Activated naive CD4-positive, alpha-beta T cell treated with anti-CD3 and anti-CD28 coated beads, Interleukin-2, amount 50 U/mL, for 72 hours (primary cell): ENCODE measurements around the gene STOML1. TPM values are rescaled to one million over a fixed set of nuclear protein-coding genes. Genes with fewer than 3 reads are reported as not detected.
A peak's percentile ranks its signal among the peaks of the same experiment; 100 is the strongest.
"Not testable (repeated sequence)": the region's sequence is repeated elsewhere in the genome, so short reads cannot be mapped to it uniquely, and the experiment has no call there.

Source experiments
- ATAC-seq, 2 donors: fragments of 150-1000 bp; cut with Tn5 transposase; 2 replicates each; pipeline ENCODE4 v1.10.0; 2021; ENCODE audit warnings: mild to moderate bottlenecking in 2 of 2, moderate library complexity in 2 of 2
- DNase-seq, 2 donors: peaks; one replicate each; pipeline ENCODE4 v3.0.0; 2021 to 2022; ENCODE audit warnings: low spot score in 2 of 2
- H3K27ac Mint-ChIP-seq, 2 donors: one replicate each; pipeline ENCODE4 v1.8.0; 2022; ENCODE audit warnings: mild to moderate bottlenecking in 2 of 2, mixed read lengths in 2 of 2
- H3K36me3 Mint-ChIP-seq, 2 donors: one replicate each; pipeline ENCODE4 v1.8.0; 2022; ENCODE audit warnings: mixed read lengths in 2 of 2
- H3K9me3 Mint-ChIP-seq, 2 donors: one replicate each; pipeline ENCODE4 v1.8.0; 2022; ENCODE audit warnings: mixed read lengths in 2 of 2
- total RNA-seq, 2 donors: library from RNA; stranded (reverse); gene quantifications; one replicate each; pipeline ENCODE4 v1.2.3, GENCODE V29; 2022

Gene STOML1
- total RNA-seq, 2 donors from 2014 or later: 5.9 to 7.2 TPM

DNA sequence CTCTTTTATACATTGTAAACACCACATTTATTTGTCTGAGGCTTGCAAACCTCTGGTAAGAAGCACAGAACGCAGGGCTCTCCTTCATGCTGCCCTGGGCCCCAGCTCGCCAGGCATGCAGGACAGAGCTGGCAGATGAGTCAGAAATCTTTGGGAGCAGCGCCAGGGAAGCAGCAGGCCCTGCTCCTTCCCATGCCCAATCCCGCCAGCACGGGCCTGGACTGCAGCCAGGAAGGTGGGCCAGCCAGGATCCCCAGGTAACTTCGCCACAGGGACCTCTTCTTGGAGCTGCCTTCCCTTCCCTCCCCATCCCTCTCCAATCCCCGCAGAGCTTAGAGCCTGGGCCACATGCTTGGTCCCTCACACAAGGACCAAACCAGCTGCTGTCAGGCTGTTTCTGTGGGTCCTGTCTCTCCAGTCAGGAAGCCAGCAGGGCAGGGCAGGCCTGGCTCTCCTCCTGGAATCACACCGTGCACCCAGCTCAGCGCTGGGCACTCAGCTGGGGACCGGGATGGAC lies 8.8 kb downstream of the STOML1 start:
- Mint-ChIP-seq H3K27ac (peak overlapping the region in 1 of 2 donors; percentile 91), H3K36me3 (no peaks in the 10 kb centered on the region), H3K9me3 (no peaks in the 10 kb centered on the region)
- no peak for DNase-seq
- ATAC-seq: no peak

- DNase-seq (no peak), ATAC-seq (peak; percentile 63 to 80)
- no peaks in the 10 kb centered on the region for H3K9me3 Mint-ChIP-seq
- H3K36me3 Mint-ChIP-seq: no peaks in the 10 kb centered on the region
- H3K27ac Mint-ChIP-seq: peak overlapping the region; percentile 91 to 93
Observed at GRCh38 chr15:73982222-73982962, 9.7 kb downstream of the STOML1 start.

DNA sequence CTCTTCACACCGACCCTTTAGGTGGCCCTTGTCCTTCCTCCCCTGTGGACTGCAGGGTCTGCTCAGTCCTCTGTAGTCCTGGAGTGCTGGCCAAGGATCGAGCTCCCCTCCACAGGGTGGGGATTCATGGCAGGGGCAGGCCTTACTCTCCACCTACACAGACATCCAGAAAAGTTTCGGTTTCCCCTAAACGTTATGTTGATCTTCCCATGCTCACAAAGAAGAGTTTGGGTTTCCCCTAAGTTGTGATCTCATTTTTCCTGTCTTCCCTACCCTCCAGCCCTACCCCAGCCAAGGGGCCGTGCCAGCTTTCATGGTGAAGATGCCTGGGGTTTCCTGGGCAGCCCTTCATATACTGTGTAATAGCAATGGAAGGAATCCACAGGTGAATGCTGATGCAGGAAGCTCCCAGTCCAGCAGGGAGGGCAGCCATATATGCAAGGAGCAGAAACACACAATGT lies 10.3 kb downstream of the STOML1 start:
- Mint-ChIP-seq H3K27ac (peak overlapping the region; percentile 91 to 93), H3K36me3 (no peaks in the 10 kb centered on the region), H3K9me3 (no peaks in the 10 kb centered on the region)
- ATAC-seq: peak; percentile 55 to 73
- DNase-seq: no peak

GRCh38 chr15:73979636-73980035 lies 12.5 kb downstream of the STOML1 start:
- no peak overlapping the region for H3K27ac Mint-ChIP-seq
- DNase-seq (no peak), ATAC-seq (no peak)
- H3K36me3 Mint-ChIP-seq: peaks cover 0 to 8% of the 10 kb centered on the region in 2 donors
- H3K9me3 Mint-ChIP-seq: peaks cover under 1 to 5% of the 10 kb centered on the region in 2 donors

DNA sequence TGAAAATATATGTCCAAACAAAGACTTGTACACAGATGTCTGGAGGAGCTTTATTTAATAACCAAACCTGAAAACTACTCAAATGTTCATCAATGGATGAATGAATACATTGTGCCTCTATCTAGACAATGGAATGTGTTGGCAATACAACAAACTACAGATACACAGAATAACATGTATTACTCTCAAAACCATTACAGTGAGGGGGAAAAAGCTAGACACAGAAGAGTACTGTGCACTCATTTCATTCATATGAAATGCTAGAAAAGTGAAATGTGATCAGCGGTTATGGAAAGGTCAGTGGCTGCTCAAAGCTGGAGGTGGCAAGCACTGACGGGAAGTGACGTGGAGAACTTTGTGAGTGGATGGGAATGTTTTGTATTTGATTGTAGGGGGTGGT lies 13.2 kb downstream of the STOML1 start:
- H3K9me3 Mint-ChIP-seq: peaks cover 6 to 9% of the 10 kb centered on the region in 2 donors
- H3K27ac Mint-ChIP-seq: no peak overlapping the region
- H3K36me3 Mint-ChIP-seq: peaks cover 0 to 15% of the 10 kb centered on the region in 2 donors
- DNase-seq (no peak), ATAC-seq (no peak)

DNA sequence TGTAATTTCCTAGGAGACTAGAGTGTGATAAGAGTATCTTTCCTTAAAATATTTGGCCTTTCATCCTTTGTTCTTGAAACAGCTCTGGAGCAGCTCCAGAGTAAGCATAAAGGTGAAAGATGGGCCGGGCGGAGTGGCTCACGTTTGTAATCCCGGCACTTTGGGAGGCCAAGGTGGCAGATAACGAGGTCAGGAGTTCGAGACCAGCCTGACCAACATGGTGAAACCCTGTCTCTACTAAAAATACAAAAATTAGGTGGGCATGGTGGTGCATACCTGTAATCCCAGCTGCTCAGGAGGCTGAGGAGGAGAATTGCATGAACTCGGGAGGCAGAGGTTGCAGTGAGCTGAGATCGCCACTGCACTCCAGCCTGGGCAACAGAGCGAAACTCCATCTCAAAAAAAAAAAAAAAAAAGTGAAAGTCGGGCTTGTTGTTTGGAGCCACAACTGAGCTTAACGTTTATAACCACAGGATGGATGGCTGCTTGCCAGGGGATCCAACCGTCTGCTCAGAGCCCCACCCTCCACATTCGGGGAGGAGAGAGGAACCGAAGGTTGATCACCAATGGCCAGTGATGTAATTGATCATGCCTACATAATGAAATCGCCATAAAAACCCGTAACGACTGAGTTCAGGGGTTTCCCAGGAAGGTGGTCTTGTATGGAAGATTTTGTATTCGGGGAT lies 16.5 kb downstream of the STOML1 start:
- Mint-ChIP-seq H3K36me3 (peaks cover 0 to 15% of the 10 kb centered on the region in 2 donors), H3K27ac (peak overlapping the region in 1 of 2 donors; percentile 70)
- ATAC-seq (peak; percentile 48 to 54), DNase-seq (peak; percentile 31 to 54)
- not testable (repeated sequence) for H3K9me3 Mint-ChIP-seq

DNA sequence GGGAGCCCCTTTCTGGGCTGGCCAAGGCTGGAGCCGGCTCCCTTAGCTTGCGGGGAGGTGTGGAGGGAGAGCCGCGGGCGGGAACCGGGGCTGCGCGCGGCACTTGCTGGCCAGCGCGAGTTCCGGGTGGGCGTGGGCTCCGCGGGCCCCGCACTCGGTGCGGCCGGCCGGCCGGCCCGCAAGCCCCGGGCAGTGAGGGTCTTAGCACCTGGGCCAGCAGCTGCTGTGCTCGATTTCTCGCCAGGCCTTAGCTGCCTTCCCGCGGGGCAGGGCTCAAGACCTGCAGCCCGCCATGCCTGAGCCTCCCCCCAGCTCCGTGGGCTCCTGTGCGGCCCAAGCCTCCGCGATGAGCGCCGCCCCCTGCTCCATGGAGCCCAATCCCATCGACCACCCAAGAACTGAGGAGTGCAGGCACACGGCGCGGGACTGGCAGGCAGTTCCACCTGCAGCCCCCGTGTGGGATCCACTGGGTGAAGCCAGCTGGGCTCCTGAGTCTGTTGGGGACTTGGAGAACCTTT lies 18.4 kb downstream of the STOML1 start:
- H3K36me3 Mint-ChIP-seq: peaks cover 0 to 15% of the 10 kb centered on the region in 2 donors
- H3K9me3 Mint-ChIP-seq, ATAC-seq, DNase-seq, H3K27ac Mint-ChIP-seq: not testable (repeated sequence)

DNA sequence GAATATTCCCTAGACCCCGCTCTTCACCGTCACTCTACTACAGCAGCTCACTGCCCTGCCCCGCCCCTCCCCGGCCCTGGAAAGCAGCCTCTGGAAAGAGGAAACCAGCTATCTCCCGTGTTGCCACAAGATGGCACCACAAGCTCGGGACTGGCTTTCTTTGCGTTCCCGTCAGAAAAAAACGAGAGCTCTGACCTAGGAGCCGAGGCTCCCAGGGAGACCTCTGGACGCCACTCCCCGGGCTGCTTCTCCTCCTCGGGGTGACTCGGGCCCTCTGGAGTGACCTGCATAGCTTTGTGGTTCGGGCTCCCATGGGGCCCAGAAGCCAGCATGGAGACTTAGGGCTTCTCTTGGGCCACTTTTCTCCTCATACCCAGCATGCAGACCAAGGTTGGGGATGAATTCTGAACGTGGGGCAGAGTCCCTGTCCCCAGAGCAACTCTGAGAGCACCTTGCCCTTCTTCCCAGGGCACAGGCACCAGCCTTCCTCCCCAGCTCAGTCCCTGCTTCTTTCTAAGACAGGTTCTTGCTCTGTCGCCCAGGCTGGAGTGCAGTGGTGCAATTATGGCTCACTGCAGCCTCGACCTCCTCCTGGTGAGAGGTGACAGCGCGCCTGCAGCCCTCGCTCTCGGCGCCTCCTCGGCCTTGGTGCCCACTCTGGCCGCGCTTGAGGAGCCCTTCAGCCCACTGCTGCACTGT lies 19.0 kb downstream of the STOML1 start:
- Mint-ChIP-seq H3K36me3 (peaks cover 0 to 15% of the 10 kb centered on the region in 2 donors), H3K9me3 (peaks cover 6 to 9% of the 10 kb centered on the region in 2 donors), H3K27ac (no peak overlapping the region)
- DNase-seq: peak; percentile 80 to 82
- peak; percentile 84 to 85 for ATAC-seq

- peaks cover 0 to 3% of the 10 kb centered on the region in 2 donors for H3K36me3 Mint-ChIP-seq
- ATAC-seq (no peak), DNase-seq (peak in 1 of 2 donors; percentile 1)
- peaks cover 2% of the 10 kb centered on the region in 2 donors for H3K9me3 Mint-ChIP-seq
- H3K27ac Mint-ChIP-seq: peak overlapping the region in 1 of 2 donors; percentile 15
Observed at GRCh38 chr15:73969151-73969759, 22.8 kb downstream of the STOML1 start.

- no peaks in the 10 kb centered on the region for H3K36me3 Mint-ChIP-seq
- no peak for DNase-seq
- no peak overlapping the region for H3K27ac Mint-ChIP-seq
- no peaks in the 10 kb centered on the region for H3K9me3 Mint-ChIP-seq
- no peak for ATAC-seq
Observed at GRCh38 chr15:73968461-73968860, 23.6 kb downstream of the STOML1 start.

DNA sequence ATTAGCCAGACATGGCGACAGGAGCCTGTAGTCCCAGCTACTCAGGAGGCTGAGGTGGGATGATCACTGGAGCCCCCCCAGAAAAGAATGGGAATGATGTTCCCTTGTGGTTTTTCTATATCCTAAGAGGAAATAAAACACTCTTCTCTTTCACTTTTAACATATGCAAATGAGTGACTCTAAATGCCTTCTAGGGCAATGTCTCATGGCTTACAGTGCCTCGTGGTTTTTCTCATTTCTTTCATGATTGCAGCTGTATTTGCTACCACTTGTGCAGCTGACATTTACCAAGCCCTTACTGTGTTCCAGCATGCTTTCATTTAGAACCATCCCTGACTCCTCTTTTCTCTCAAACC lies 26.4 kb downstream of the STOML1 start:
- Mint-ChIP-seq H3K27ac (peak overlapping the region; percentile 87 to 91), H3K9me3 (no peaks in the 10 kb centered on the region), H3K36me3 (no peaks in the 10 kb centered on the region)
- DNase-seq: no peak
- ATAC-seq: peak; percentile 80 to 91

DNA sequence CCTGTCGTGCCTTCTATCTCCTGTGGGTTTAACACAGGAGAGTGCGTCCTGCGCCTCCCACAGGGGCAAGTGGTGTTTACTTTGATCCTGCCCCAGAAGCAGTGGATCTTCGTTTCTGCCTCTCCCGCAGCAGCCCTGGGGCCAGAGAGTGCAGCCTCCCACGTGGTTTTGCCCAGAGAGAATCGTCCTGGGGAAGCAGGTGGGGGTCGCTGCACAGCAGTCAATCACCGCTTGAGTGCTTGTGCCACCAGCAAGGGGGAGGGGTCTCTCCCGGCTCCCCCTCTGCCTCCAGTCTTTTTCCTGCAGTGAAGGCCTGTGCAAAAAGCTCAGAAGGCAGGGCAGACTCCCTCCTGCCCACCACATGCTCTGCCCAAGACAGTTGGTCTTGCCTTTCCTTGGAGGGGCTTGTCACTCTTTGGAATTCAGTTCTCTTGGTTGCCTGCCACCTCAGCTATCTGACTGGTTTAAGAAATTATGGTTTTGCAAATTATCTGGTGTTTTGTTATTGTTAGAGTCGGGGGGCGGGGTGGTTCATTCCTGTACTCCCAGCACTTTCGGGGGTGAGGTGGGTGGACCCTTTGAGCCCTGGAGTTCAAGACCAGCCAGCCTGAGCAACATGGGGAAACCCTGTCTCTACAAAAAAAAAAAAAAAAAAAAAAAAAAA lies 26.9 kb downstream of the STOML1 start:
- no peaks in the 10 kb centered on the region for H3K36me3 Mint-ChIP-seq
- peak overlapping the region; percentile 87 to 91 for H3K27ac Mint-ChIP-seq
- no peaks in the 10 kb centered on the region for H3K9me3 Mint-ChIP-seq
- peak; percentile 67 to 83 for ATAC-seq
- DNase-seq: peak; percentile 61

- Mint-ChIP-seq H3K36me3 (no peaks in the 10 kb centered on the region), H3K9me3 (no peaks in the 10 kb centered on the region), H3K27ac (peak overlapping the region; percentile 87 to 91)
- DNase-seq (peak; percentile 82 to 95), ATAC-seq (peak; percentile 77 to 81)
Observed at GRCh38 chr15:73964736-73965093, 27.4 kb downstream of the STOML1 start.

DNA sequence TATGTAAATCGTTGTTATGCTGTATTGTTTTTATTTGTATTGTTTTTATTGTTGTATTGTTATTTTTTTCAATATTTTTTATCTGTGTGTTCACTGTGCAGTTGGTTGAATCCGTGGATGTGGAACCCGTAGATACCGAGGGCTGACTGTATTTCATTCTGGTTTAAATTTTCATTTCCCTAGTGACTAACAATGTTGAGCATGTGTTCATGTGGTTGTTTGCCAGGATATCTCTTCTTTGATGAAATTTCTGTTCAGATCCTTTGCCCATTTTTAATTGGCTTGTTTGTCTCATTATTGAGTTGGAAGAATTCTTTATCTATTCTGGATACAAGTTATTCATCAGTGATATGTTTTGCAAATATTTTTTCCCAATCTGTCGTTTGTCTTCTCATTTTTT lies 29.7 kb downstream of the STOML1 start:
- no peak for DNase-seq
- no peaks in the 10 kb centered on the region for H3K9me3 Mint-ChIP-seq
- no peak overlapping the region for H3K27ac Mint-ChIP-seq
- no peaks in the 10 kb centered on the region for H3K36me3 Mint-ChIP-seq
- ATAC-seq: no peak

- H3K9me3 Mint-ChIP-seq, DNase-seq, H3K36me3 Mint-ChIP-seq, ATAC-seq, H3K27ac Mint-ChIP-seq: not testable (repeated sequence)
Observed at GRCh38 chr15:73960472-73961070, 31.5 kb downstream of the STOML1 start.
